ENCODE results near the gene RTP4.

DNA sequence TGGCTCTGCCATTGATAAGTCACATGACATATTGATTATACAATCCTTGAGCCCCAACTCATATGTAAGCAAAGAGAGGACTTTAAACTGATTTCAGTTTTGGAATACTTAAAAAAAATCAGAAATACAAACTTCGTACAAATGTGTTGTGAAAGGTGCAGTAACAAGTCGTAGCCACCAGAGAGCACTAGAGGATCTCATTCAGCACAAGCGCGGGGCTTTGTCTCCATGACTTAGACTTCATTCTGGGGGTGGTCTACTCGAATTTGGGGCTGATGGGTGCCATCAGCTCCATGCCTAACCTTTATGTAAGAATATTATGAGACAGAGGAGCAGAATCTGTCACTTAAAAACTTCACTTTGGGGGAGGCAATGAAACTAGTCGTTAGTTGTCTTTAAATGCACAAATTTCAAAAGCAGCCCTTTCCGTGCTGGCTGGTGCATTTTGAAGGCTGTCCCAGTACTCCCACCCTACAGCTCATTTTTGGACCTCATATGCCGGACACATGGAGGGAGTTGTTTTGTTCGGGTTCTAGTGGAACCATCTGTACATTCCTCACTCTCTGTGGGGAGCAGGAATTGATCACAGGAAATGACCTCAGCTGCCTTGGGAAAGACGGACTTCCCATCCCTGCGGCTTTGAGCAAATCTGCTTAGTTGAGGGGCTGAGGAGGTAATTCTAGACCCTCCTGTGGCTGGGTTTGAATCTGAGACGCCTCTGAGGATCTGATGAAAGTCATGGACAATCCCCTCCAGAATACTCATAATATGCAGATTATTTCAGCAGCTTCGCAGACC lies 49.2 kb upstream of the RTP4 start:
- TF ChIP-seq, protein P1, sequence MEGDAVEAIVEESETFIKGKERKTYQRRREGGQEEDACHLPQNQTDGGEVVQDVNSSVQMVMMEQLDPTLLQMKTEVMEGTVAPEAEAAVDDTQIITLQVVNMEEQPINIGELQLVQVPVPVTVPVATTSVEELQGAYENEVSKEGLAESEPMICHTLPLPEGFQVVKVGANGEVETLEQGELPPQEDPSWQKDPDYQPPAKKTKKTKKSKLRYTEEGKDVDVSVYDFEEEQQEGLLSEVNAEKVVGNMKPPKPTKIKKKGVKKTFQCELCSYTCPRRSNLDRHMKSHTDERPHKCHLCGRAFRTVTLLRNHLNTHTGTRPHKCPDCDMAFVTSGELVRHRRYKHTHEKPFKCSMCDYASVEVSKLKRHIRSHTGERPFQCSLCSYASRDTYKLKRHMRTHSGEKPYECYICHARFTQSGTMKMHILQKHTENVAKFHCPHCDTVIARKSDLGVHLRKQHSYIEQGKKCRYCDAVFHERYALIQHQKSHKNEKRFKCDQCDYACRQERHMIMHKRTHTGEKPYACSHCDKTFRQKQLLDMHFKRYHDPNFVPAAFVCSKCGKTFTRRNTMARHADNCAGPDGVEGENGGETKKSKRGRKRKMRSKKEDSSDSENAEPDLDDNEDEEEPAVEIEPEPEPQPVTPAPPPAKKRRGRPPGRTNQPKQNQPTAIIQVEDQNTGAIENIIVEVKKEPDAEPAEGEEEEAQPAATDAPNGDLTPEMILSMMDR (conservative IDR thresholded peaks at IDR 0.05; ENCODE audit: low read length) = peak; percentile 93
- no peak for TF ChIP-seq EZH2phosphoT487 (IDR thresholded peaks at IDR 0.05; ENCODE audit: borderline replicate concordance)
